Endodermal cell (in vitro differentiated cells): ENCODE results near the gene INSRR. TPM values are rescaled to one million over a fixed set of nuclear protein-coding genes. Genes with fewer than 3 reads are reported as not detected.

Experiments used
- DNase-seq: peaks from one replicate; pipeline ENCODE4 v3.0.0-alpha.2; 2017
- H3K27ac ChIP-seq: 2 replicates; pipeline ENCODE4 v1.5.1; 2013; ENCODE audit warnings: mild to moderate bottlenecking, low read depth, low read length, moderate library complexity
- H3K27me3 ChIP-seq: 2 replicates; pipeline ENCODE4 v1.6.1; 2013; ENCODE audit warnings: mild to moderate bottlenecking, low read length, moderate library complexity; ENCODE audit not compliant: insufficient read depth, control insufficient read depth, poor library complexity, severe bottlenecking
- H3K36me3 ChIP-seq: 2 replicates; pipeline ENCODE4 v1.7.0; 2013; ENCODE audit warnings: mild to moderate bottlenecking, low read length, moderate library complexity; ENCODE audit not compliant: control insufficient read depth, insufficient read depth
- H3K4me1 ChIP-seq: one replicate; pipeline ENCODE4 v1.7.0; 2013; ENCODE audit warnings: low read length; ENCODE audit not compliant: control insufficient read depth, insufficient read depth
- H3K4me3 ChIP-seq: 2 replicates; pipeline ENCODE4 v1.5.1; 2013; ENCODE audit warnings: mild to moderate bottlenecking, low read length, moderate library complexity
- H3K9ac ChIP-seq: 2 replicates; pipeline ENCODE4 v1.6.1; 2013; ENCODE audit warnings: mild to moderate bottlenecking, low read length, moderate library complexity; ENCODE audit not compliant: poor library complexity, severe bottlenecking; ENCODE audit errors: extremely low read depth
- H3K9me3 ChIP-seq: 2 replicates; pipeline ENCODE4 v1.6.1; 2013; ENCODE audit warnings: mild to moderate bottlenecking, low read length, moderate library complexity; ENCODE audit not compliant: control insufficient read depth
- H3K27ac Mint-ChIP-seq: 2 replicates; pipeline ENCODE4 v1.8.0; 2020; ENCODE audit warnings: mixed read lengths
- H3K27me3 Mint-ChIP-seq: 2 replicates; pipeline ENCODE4 v1.8.0; 2021; ENCODE audit warnings: mild to moderate bottlenecking, mixed read lengths; ENCODE audit not compliant: insufficient read depth
- H3K36me3 Mint-ChIP-seq: 2 replicates; pipeline ENCODE4 v1.8.0; 2020; ENCODE audit warnings: low read depth, mixed read lengths
- H3K4me1 Mint-ChIP-seq: 2 replicates; pipeline ENCODE4 v1.8.0; 2020; ENCODE audit warnings: mixed read lengths
- H3K4me3 Mint-ChIP-seq: 2 replicates; pipeline ENCODE4 v1.8.0; 2020; ENCODE audit warnings: mild to moderate bottlenecking, moderate library complexity, mixed read lengths
- H3K9me3 Mint-ChIP-seq: 2 replicates; pipeline ENCODE4 v1.8.0; 2020; ENCODE audit warnings: mild to moderate bottlenecking, mixed read lengths
- CTCF ChIP-seq: fragments of 200-600 bp; sonication (generic); conservative IDR thresholded peaks from 2 replicates; pipeline ENCODE4 v1.5.0; 2021; ENCODE audit warnings: antibody characterized with exemption, mild to moderate bottlenecking
- WGBS, 2 experiments: methylation state at CpG; one replicate each; pipeline versions ENCODE4 v1.1.5 to v1.1.7; 2013; ENCODE audit warnings: missing lambda C conversion rate in 2 of 2, mixed read lengths in 1 of 2; ENCODE audit not compliant: insufficient coverage in 1 of 2, insufficient read length in 1 of 2; 5-methylcytosine and 5-hydroxymethylcytosine counted together
- total RNA-seq, 2 donors: library from RNA; stranded (reverse); fragmentation: NEBNext Ultra II Directional in 1 of 2; extraction: Animal tissue kit (Norgen Biotek cat#: 25700) in 1 of 2; gene quantifications; 2 replicates in 1 of 2; 3 replicates in 1 of 2; pipeline ENCODE4 v1.2.1, GENCODE V29; 2021

INSRR gene
- total RNA-seq, 2 donors from 2014 or later = 0.07 to 0.09 TPM

GRCh38 chr1:156859523-156860112 is 701 bp upstream of the INSRR start:
- Mint-ChIP-seq H3K4me3 (peak overlapping the region; percentile 37), H3K36me3 (no peaks in the 10 kb centered on the region), H3K9me3 (no peaks in the 10 kb centered on the region), H3K4me1 (peaks cover 32% of the 10 kb centered on the region), H3K27me3 (peaks cover 94% of the 10 kb centered on the region), H3K27ac (no peak overlapping the region)
- Histone ChIP-seq H3K9me3 (no peaks in the 10 kb centered on the region), H3K27me3 (peaks cover 82% of the 10 kb centered on the region), H3K27ac (no peak overlapping the region), H3K4me3 (peak overlapping the region; percentile 77), H3K36me3 (no peaks in the 10 kb centered on the region), H3K9ac (no peak overlapping the region), H3K4me1 (peaks cover 19% of the 10 kb centered on the region)
- peak; percentile 81 for DNase-seq
- no peak for TF ChIP-seq CTCF
- WGBS, 2 experiments = 1 to 4% methylated on average over 13 to 33 of the region's 33 CpGs

DNA sequence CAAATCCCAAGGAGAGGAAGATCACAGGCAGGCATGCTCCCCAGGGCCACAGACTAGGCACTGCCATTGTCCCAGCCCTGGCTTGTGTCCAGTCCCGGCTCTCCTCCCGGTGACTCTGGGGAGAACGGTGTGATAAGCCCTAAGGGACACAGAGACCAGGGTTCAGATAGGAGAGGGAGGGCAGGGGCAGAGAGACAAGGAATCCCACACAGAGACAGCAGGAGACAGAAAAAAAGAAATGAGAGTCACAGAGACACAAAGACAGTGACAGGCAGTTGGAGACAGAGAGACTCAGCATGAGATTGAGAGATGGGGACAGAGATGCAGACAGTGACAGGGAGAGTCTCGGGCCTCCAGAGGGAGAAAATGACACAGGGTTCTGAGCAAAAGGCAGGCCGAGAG is 361 bp downstream of the INSRR start:
- Histone ChIP-seq H3K9me3 (no peaks in the 10 kb centered on the region), H3K27ac (no peak overlapping the region), H3K36me3 (no peaks in the 10 kb centered on the region), H3K4me1 (peaks cover 19% of the 10 kb centered on the region), H3K4me3 (peak overlapping the region; percentile 77), H3K9ac (no peak overlapping the region), H3K27me3 (peaks cover 82% of the 10 kb centered on the region)
- H3K4me1 Mint-ChIP-seq = peaks cover 27% of the 10 kb centered on the region
- H3K9me3 Mint-ChIP-seq = no peaks in the 10 kb centered on the region
- peak; percentile 11 for TF ChIP-seq CTCF
- no peak overlapping the region for H3K27ac Mint-ChIP-seq
- WGBS, 2 experiments = 15 to 48% methylated on average over 5 of the region's 5 CpGs
- no peak for DNase-seq
- H3K27me3 Mint-ChIP-seq = peaks cover 94% of the 10 kb centered on the region
- no peaks in the 10 kb centered on the region for H3K36me3 Mint-ChIP-seq
- H3K4me3 Mint-ChIP-seq = peak overlapping the region; percentile 37

- Histone ChIP-seq H3K4me3 (no peak overlapping the region), H3K36me3 (no peaks in the 10 kb centered on the region), H3K27me3 (peaks cover 90% of the 10 kb centered on the region), H3K9me3 (no peaks in the 10 kb centered on the region), H3K27ac (no peak overlapping the region), H3K4me1 (peaks cover 15% of the 10 kb centered on the region), H3K9ac (no peak overlapping the region)
- H3K9me3 Mint-ChIP-seq = no peaks in the 10 kb centered on the region
- peaks cover 94% of the 10 kb centered on the region for H3K27me3 Mint-ChIP-seq
- no peaks in the 10 kb centered on the region for H3K36me3 Mint-ChIP-seq
- WGBS, 2 experiments = 81% methylated on average over 3 of the region's 3 CpGs; no CpG with 5 or more reads in 1 of the 2 experiments
- no peak overlapping the region for H3K27ac Mint-ChIP-seq
- no peak for DNase-seq
- TF ChIP-seq CTCF = no peak
- no peak overlapping the region for H3K4me3 Mint-ChIP-seq
- peaks cover 19% of the 10 kb centered on the region for H3K4me1 Mint-ChIP-seq
Observed at GRCh38 chr1:156857532-156857931, 1.4 kb downstream of the INSRR start.
